Calu3 (cell line): ENCODE results near the gene EFNA1. TPM values are rescaled to one million over a fixed set of nuclear protein-coding genes. Genes with fewer than 3 reads are reported as not detected.

Experiments used
- BruUV-seq: library from RNA; stranded (reverse); fragments of 400-500 nt; replicated peaks from 2 replicates; lab custom pipeline; 2021; lab: Mats Ljungman, UMichigan
- CTCF ChIA-PET: fragments of 300-600 bp; sonication (Branson Sonifier 250); formaldehyde crosslinking; loops from one replicate; lab custom pipeline; 2022; ENCODE audit warnings: antibody characterized with exemption; lab: Charles Lee
- DNase-seq: peaks from one replicate; pipeline ENCODE4 v3.0.0; 2022
- H3K27ac Mint-ChIP-seq: one replicate; pipeline ENCODE4 v1.8.0; 2022; ENCODE audit warnings: mixed read lengths; ENCODE audit not compliant: unreplicated experiment
- H3K27me3 Mint-ChIP-seq: one replicate; pipeline ENCODE4 v1.8.0; 2022; ENCODE audit warnings: mixed read lengths; ENCODE audit not compliant: unreplicated experiment
- H3K36me3 Mint-ChIP-seq: one replicate; pipeline ENCODE4 v1.8.0; 2022; ENCODE audit warnings: mild to moderate bottlenecking, moderate library complexity, mixed read lengths; ENCODE audit not compliant: insufficient read depth, unreplicated experiment
- H3K4me1 Mint-ChIP-seq: one replicate; pipeline ENCODE4 v1.8.0; 2022; ENCODE audit warnings: mild to moderate bottlenecking, low read depth, mixed read lengths; ENCODE audit not compliant: unreplicated experiment
- H3K4me3 Mint-ChIP-seq: one replicate; pipeline ENCODE4 v1.8.0; 2022; ENCODE audit warnings: mild to moderate bottlenecking, low read depth, moderate library complexity, mixed read lengths; ENCODE audit not compliant: unreplicated experiment
- H3K9me3 Mint-ChIP-seq: one replicate; pipeline ENCODE4 v1.8.0; 2022; ENCODE audit warnings: low read depth, mixed read lengths; ENCODE audit not compliant: unreplicated experiment
- intact Hi-C: fragments of 100-400 bp; cut with micrococcal nuclease; formaldehyde crosslinking; loops from one replicate; pipeline ENCODE4 v1.10.0; 2022; ENCODE audit not compliant: unreplicated experiment
- total RNA-seq: library from RNA; stranded (reverse); gene quantifications from 2 replicates; pipeline ENCODE4 v1.2.3, GENCODE V29; 2022
- TF ChIP-seq, protein P1 (sequence below): fragments of 200-600 bp; IDR thresholded peaks from one replicate; pipeline ENCODE4 v1.8.0; 2022; ENCODE audit warnings: antibody characterized with exemption; ENCODE audit not compliant: unreplicated experiment

EFNA1 gene
- total RNA-seq, 1 experiment from 2014 or later: 41.7 TPM

GRCh38 chr1:155082301-155083051, 45.2 kb upstream of the EFNA1 start:
- peak overlapping the region; percentile 55 for H3K4me3 Mint-ChIP-seq
- H3K4me1 Mint-ChIP-seq: peaks cover 61% of the 10 kb centered on the region
- intact Hi-C loops: loop anchor here (5.0 kb wide), 1 partner anchor 35 kb away; no protein-coding TSS in a partner anchor
- peaks cover 58% of the 10 kb centered on the region for H3K27me3 Mint-ChIP-seq
- no TSS peak for BruUV-seq
- H3K9me3 Mint-ChIP-seq: no peaks in the 10 kb centered on the region
- DNase-seq: no peak
- H3K36me3 Mint-ChIP-seq: peaks cover 46% of the 10 kb centered on the region
- H3K27ac Mint-ChIP-seq: no peak overlapping the region
- TF ChIP-seq, protein P1, sequence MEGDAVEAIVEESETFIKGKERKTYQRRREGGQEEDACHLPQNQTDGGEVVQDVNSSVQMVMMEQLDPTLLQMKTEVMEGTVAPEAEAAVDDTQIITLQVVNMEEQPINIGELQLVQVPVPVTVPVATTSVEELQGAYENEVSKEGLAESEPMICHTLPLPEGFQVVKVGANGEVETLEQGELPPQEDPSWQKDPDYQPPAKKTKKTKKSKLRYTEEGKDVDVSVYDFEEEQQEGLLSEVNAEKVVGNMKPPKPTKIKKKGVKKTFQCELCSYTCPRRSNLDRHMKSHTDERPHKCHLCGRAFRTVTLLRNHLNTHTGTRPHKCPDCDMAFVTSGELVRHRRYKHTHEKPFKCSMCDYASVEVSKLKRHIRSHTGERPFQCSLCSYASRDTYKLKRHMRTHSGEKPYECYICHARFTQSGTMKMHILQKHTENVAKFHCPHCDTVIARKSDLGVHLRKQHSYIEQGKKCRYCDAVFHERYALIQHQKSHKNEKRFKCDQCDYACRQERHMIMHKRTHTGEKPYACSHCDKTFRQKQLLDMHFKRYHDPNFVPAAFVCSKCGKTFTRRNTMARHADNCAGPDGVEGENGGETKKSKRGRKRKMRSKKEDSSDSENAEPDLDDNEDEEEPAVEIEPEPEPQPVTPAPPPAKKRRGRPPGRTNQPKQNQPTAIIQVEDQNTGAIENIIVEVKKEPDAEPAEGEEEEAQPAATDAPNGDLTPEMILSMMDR: no peak
- CTCF ChIA-PET: interaction anchor here (1.0 kb wide), 1 partner anchor 65 kb away, joined by 4 read pairs; no protein-coding TSS in a partner anchor

- BruUV-seq: no TSS peak
- TF ChIP-seq, protein P1: no peak
- H3K36me3 Mint-ChIP-seq: peaks cover 46% of the 10 kb centered on the region
- CTCF ChIA-PET: interaction anchor here (1.0 kb wide), 1 partner anchor 65 kb away, joined by 4 read pairs; no protein-coding TSS in a partner anchor
- H3K4me3 Mint-ChIP-seq: peak overlapping the region; percentile 55
- peaks cover 55% of the 10 kb centered on the region for H3K4me1 Mint-ChIP-seq
- no peak overlapping the region for H3K27ac Mint-ChIP-seq
- DNase-seq: peak; percentile 65
- intact Hi-C loops: loop anchor here (5.0 kb wide), 1 partner anchor 36 kb away; no protein-coding TSS in a partner anchor
- no peaks in the 10 kb centered on the region for H3K9me3 Mint-ChIP-seq
- peaks cover 58% of the 10 kb centered on the region for H3K27me3 Mint-ChIP-seq
Measured at GRCh38 chr1:155083052-155083541, 44.6 kb upstream of the EFNA1 start.

DNA sequence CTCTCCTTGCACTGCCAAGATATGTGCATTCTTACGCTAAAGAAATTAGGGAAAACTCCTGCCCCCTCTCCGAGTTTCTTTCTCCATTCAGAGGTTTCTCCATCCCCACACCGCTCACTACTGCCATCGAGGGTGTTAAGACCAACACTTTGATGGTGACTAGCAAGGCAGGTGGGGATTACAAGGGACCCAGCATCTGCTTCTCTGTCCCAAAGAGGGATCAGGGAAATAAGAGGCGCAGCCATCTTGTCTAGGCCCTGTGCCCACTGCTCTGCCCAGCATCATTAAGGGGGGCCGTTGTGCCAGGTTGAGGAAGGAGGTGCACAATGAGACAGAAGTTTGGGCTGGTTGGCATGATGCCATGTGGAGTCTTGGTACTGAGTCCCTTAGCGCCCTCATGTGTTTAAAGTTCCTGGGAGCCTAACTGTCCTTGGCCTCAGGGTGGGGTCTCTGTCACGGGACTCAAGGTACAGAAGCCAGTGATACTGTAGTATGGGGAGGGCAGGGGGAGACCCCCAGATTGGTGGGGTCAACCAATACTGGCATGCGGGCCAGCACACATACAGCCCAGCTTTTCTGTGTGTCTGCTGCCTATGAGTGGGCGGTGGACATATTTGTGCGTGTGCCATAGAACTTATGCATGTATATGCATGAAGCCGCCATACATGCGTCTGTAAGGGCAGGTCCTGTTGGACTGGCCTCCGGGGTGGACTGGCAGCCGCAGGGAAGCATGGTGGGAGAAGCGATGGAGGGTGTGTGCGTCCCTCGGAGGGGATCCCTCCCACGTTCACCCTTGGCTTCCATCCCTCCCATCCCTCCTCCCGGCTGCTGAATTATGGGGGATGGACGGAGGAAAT, 43.6 kb upstream of the EFNA1 start:
- peak overlapping the region; percentile 96 for H3K4me3 Mint-ChIP-seq
- peak overlapping the region; percentile 62 for H3K27ac Mint-ChIP-seq
- peaks cover 52% of the 10 kb centered on the region for H3K27me3 Mint-ChIP-seq
- peaks cover 53% of the 10 kb centered on the region for H3K4me1 Mint-ChIP-seq
- CTCF ChIA-PET: interaction anchor here (0.8 to 2.2 kb wide), 15 partner anchors 9 to 415 kb away, joined by 3 to 28 read pairs (median 12); partner anchors contain the start of genes ADAM15, EFNA4, KCNN3 and KRTCAP2
- intact Hi-C loops: loop anchor here (1.0 to 5.0 kb wide), 3 partner anchors 21 to 525 kb away; partner anchors contain the start of genes EFNA4 and UBE2Q1
- no peaks in the 10 kb centered on the region for H3K9me3 Mint-ChIP-seq
- peak; percentile 57 for DNase-seq
- H3K36me3 Mint-ChIP-seq: peaks cover 45% of the 10 kb centered on the region
- BruUV-seq: no TSS peak
- TF ChIP-seq, protein P1: no peak
